HG02678 (cell line): ENCODE data around the gene DAB1.
"Not testable (repeated sequence)": the region's sequence is repeated elsewhere in the genome, so short reads cannot be mapped to it uniquely, and the experiment has no call there.

Source experiments
- ATAC-seq: cut with Tn5 transposase; IDR thresholded peaks from one replicate; pipeline ENCODE4 v1.9.1; 2021; ENCODE audit warnings: mild to moderate bottlenecking, moderate library complexity; ENCODE audit not compliant: unreplicated experiment

The DAB1 gene

DNA sequence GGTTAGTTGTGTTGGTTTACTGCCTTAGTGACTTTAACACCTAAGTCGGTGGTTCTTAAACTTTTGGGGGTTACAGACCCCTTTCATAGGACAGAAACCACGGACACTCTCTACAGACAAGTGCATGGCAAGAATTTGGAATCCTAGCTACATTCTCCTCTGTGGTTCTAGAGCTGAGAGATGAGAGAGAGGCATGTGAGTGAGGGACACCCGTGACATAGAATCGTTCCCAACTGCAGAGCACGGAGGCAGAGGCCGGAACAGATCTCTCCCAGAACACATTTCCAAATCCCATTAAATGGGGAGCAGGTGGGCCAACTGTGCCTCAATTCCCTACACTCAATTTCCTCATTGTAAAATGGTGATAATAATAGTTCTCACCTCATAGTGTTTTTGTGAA, 60.7 kb downstream of the DAB1 start:
- no peak for ATAC-seq

DNA sequence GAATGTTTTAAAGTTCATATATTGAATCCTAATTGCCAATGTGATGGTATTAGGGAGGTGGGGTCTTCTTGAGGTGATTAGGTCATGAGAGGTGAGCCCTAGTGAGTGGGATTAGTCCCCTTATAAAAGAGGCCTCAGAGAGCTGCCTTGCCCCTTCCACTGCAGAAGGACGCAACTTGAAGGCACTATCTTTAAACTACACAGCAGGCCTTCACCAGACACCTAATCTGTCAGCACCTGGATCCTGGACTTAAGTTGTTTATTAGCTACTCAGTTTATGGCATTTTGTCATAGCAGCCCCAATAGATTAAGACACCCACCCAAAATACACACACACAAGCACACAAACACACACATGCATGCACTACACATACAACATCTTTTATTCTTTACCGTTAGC, 61.4 kb downstream of the DAB1 start:
- no peak for ATAC-seq

DNA sequence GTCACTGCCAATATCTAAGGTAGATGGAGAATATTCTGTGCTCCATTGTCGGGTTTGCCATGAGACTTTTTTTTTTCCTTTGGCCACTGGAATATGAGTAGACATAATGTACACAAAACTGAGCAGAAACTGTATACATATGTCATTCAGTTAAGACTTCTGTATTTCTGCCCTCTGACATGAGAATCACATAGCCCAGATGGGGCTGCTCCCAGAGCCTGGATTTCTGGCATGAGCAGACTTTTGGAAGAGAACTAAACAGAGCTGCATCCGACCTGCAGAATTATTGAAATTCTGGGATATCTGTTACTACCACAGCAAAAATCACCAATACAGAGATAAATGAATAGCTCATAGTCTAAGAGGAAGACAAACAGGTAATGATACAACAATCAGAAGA, 62.3 kb downstream of the DAB1 start:
- no peak for ATAC-seq

DNA sequence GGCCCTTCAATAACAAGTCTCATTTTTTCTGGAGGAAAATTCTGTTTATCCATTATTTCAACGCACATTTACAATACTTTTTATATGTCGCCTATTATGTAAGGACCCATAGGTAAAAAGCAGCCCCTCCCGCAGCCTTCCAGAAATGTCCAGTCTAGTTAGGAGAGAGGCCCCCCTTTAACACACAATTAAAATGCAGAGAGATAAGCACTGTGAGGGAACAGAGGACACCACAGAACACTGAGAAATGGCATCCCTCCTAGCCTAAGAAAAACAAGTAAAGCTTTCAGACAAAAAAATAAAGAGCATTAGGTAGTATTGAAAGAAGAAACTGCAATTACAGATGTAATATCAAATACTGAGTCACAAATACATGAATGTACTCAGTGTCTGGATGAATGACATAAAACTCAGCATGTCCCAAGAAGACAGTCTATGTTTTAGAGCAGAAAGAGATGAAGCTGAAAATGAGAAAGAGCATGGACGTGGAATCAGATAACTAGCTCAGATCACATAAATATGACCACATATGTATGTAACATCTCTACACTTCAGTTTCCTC, 62.9 kb downstream of the DAB1 start:
- ATAC-seq = no peak

DNA sequence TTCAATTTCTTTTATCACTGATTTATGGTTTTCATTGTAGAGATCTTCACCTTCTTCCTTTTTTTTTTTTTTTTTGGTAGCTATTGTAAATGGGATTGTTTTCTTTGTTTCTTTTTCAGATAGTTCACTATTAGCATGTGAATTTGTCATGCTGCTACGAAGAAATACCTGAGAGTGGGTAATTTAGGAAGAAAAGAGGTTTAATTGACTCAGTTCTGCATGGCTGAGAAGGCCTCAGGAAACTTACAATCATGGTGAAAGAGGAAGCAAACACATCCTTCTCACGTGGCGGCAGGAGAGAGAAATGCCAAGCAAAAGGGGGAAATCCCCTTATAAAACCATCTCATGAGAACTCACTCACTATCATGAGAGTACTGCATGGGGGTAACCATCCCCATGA, 66.4 kb downstream of the DAB1 start:
- ATAC-seq = no peak

DNA sequence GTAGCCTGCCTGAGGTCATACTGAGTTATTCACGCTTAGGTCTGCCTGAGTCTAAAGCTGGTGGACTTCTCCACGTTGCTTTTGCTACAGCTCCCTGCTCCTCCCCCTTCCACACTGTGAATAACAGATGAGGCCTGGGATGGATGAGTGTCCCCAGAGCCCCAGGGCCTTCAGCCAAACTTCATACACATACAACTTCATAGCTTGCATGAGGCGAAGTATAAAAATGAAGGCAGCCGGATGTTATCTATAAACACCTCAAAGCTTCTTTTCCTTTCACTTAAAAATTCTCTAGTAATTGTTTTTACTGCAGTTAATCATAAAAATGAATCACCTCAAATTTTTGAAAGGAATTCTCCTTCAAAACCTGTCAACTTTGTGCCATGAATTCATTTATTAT, 70.2 kb downstream of the DAB1 start:
- ATAC-seq = no peak

DNA sequence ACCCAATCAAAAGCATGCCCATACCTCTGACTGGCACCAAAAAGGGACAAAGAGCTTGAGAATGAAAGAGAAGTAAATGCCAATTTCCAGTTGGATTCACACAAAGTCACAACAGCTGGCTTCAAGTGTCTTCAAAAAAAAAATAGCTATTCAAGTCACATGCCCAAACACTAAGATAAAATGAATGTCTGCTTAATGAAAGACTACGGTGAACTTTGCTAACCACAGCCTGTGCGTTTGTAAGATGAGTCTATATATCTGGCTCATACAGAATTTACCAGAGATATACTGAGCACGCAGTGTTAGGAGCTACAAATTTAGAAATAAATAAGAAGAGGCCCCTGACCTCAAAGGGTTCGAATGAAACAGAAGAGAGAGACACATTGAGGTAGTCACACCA, 73.2 kb downstream of the DAB1 start:
- no peak for ATAC-seq

DNA sequence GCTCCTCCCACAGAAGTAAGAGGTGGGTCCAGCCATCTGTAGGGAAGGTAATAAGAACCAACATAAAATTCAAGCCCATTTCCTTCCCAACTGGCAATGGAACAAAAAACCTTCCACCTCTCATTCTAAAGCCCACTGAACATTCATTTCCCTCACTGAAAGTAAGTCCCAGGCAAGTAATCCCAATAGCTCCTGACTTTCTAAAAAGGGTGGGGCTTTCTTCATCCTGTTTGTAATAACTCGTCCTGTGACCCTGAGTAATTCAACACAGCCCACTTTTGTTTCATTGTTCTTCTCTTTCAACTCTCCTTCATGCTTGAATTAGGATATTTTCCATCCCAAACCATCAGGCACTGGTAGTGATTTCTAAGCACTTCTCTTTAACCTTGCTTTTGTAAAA, 74.9 kb downstream of the DAB1 start:
- no peak for ATAC-seq

DNA sequence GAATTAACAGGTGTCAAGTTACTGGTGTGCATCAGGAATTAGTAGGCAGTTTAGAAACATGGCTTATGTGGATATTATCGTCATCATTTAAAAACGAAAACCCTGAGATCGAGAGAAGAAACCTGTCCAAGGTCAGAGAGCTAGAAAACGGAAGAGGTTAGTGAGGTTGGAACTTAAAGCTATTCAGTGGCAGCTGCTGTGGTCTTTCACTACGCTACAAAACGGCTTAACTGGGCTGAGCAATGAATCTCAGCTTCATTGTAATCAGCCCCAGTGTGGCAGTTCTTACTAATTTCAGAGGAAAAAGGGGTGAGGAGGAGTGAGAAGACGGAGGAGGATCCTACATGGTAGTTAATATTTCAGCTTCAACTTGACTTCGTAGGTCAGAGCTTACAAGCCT, 77.9 kb downstream of the DAB1 start:
- ATAC-seq = no peak

DNA sequence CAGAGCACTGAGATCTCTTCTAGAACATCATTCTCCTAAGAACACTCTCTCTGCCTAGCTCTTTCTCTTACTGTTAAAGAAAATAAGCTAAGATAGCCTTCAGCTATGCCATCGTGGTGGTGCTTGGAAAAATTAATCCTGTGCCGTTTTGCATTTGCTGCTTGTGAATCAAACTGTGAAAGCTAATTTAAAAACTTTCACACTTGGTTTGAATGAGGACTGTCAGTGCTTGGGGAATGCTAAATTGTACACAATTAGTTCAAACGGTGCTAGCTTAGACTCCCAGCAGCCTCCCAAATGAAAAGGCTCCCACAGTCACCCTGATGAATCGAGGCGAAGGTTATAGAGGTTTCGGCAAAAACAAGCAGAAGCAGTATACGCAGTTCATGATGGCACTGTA, 79.6 kb downstream of the DAB1 start:
- ATAC-seq = no peak

DNA sequence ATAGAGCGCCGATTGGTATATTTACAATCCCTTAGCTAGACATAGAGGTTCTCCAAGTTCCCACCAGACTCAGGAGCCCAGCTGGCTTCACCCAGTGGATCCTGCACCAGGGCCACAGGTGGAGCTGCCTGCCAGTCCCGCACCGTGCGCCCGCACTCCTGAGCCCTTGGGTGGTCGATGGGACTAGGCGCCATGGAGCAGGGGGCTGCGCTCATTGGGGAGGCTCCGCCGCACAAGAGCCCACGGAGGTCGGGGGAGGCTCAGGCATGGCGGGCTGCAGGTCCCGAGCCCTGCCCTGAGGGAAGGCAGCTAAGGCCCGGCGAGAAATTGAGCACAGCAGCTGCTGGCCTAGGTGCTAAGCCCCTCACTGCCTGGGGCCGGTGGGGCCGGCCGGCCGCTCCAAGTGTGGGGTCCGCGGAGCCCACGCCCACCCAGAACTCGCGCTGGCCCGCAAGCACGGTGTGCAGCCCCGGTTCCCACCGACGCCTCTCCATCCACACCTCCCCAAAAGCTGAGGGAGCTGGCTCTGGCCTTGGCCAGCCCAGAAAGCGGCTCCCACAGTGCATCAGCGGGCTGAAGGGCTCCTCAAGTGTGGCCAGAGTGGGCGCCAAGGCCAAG, 80.5 kb downstream of the DAB1 start:
- ATAC-seq = not testable (repeated sequence)

DNA sequence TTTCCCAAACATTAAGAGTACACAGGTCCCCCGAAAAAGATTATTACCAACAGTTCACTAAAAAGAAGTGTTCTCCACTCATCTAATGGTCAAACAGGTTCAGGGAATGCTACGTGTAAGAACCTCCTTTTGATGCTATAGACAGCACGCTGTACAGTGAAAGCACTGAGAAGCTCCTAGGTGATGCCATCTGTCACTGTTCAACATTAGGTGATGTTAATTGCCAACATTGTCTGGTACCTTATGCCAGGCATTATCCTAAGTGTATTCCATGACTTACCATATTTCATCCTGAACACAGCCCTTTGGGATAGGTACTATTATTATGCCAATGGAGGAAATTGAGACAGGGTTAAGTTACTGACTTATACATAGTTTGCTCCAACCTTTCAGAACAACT, 82.1 kb downstream of the DAB1 start:
- no peak for ATAC-seq

DNA sequence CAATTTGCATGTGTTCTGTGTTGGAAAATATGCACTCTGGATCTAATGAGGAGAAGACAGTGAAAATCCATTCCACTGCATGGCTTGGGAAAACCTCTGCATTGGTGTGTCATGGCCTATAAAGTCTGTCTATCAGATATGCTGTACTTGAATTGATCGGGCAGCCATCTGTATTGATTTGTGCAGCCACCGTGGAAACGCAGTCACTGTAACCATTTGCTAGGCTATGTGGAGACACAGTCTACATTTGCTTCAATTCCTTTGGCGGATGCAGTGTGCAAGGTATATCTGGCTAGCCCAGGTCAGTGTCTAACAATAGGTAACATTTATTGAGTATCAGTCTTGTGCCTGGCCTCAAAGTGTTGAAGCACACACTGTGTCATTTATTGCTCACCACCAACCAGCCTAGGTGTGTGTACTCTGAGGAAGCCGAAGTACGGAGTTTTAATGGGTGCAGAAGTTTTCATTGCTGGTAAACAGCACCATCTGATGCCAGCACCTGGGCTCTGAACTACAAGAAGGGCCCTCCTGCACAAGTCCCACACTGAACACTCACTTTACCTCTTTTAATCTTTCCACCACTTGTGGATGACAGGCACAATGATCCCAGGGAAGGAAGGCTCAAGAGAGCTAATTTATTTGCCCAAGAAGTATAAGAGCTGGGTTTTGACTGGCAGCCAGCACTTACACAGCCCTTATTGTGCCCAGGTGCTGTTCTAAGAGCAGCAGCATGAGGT, 83.4 kb downstream of the DAB1 start:
- ATAC-seq = no peak

DNA sequence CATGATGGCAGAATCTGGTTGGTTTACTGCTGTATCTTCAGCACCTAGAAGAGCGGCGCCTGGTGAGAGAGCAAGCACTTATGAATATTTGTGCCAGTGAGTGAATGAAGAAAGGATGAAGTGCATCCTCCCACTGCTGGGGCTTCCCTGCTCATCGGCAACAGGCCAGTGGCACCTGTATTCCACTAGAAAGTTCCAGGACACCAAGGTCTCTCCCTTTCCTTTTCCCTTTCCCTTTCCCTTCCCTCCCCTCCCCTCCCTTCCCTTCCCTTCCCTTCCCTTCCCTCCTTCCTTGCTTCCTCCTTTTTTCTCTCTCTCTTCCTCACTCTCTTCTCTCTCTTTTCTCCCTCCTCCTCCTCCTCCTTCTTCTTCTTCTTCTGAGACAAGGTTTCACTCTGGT, 86.2 kb downstream of the DAB1 start:
- no peak for ATAC-seq

DNA sequence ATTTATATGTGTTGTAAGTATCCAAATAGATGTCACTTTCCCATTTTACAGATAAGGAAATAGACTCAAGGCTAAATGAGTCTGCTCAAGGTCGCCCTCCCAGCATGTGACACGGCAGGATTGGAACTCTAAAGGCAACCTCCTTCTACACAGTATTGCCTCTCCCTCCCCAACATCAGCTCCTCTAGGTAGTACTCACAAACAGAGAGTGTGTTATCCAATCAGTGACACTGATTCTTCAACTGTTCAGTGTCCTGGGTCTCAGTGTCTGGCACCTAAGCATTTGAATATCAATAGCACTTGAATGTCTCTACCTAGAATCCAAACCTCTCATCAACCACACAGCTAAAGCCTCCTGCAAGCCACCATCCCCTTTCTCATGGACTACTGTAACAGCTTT, 87.1 kb downstream of the DAB1 start:
- no peak for ATAC-seq

DNA sequence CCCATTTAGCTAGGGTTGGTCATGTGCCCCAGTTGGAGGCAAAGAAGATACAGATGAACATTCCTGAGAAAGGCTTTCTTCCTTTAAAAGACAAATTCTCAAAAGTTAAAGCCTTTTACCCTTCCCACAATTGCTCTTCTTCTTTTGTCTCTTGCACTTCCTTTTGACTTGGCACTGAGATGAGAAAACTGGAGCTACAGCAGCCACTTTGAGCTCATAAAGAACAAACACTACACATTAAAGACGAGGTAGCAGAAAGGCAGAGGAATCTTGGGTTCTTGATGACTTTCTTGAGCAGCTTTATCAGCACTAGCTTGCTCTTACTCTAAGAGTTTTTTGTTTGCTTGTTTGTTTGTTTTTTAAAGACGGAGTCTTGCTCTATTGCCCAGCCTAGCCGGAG, 92.2 kb downstream of the DAB1 start:
- ATAC-seq = no peak

DNA sequence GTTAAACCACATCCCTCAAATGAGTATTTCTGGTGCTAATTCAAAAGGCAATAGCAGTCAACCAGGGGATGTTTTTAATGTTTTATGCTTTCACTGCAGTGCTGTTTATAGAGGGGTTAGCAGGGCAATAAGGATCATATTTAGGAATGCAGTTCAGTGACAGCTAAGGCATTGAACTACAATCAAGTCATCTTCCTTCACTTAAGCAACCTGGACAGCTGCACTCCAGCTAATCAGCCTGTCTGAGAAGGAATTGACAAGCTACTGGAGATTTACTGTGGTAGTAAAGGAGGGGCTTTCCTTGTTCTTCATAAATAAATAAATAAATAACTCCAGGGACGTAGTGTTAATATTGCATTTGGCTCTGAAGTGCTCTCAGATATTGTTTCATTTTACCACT, 93.9 kb downstream of the DAB1 start:
- ATAC-seq = no peak

DNA sequence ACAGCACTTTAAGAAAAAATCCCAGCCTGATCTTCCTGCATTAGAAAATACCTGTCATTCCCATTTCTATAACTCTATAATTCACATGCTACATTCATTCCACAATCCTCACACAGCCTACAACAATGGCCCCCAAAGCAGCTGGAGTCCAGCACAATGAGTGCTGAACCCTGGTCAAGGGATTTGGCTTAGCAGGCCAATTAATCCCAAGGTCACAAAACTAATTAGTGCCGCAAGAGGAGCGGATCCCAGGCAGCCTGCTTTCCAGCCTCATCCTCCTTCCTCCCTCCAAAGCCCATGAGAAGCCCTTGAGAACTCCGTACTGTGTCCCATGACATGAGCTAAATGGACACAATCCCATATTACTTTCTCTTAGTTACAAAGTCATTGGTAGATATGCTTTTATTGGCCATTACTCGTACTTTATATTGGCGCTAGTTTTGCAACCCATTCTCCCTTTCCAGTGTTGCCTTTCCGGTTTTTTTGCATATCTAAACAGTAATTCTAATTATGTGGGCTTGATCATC, 94.8 kb downstream of the DAB1 start:
- no peak for ATAC-seq

DNA sequence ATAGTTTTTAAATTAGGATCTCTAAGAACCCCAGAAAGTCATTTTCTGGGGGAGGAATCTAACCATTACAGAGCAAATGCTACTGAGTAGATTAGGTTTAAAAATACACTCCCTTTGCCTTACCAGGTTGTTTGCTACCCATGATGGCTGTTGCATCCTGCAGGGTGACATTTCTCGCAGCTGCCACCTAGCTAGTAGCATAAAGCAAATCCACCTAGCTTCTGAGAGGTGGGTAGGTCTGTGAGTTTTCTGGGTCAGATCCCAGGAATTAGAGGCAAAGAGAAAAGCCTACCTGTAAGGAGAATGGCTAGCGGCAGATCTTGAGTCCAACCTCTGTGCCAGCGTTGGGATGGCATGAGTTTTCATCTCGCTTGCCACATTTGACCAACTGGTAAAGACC, 95.9 kb downstream of the DAB1 start:
- no peak for ATAC-seq

DNA sequence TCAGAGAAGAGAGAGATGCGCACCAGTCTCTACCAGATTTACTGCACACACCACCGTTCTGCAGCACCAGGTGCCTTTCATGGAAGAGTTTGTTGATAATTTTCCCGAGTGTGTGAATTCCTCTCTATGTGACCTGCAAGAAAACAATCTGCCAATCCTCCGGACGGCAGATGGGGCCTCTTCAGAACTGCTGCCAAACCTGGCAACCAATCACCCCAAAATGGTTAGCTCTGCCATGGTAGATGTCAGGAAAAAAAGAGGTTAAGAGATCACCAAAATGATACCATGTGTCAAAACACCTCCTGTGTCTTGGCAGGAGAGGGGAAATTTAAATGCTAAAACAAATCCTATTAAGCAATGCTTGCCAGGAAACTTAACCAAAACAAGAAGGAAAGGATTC, 96.5 kb downstream of the DAB1 start:
- ATAC-seq = no peak

DNA sequence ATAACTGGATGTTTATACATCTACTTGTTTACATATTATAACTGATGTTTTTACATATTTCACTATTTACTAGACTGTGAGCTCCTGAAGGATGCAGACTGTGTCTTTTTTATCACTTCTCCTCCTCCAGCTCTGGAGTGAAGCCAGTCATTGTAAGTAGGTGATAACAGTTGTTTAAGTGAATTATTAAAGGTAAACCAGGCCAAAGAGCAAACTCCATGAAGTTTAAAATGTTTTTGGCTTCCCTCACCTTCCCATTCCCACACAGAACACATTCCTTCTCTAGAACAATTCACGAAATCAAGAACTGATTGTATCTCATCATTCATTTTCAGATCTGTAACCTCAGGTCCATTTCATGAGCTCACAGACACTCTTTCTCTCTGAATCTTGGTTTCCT, 98.3 kb downstream of the DAB1 start:
- ATAC-seq = no peak

DNA sequence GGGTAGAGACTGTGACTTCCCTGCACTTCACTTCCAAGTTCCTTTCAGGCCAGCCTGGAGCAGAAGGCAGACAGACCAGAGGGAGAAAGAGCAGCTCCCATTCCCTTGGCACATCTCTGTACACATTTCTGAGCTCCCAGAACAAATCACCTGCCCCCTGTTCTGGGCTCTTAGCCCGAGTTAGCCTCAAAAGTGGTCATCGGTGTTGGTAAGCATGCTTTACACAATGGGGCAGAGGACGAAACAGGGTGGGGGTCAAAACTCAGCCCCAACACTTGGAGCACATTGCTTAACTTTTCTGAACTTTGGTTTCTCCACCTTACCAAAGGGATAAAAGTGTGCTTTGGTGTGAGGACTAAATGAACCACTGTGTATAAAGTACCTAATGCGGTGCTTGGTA, 98.7 kb downstream of the DAB1 start:
- ATAC-seq = no peak
